A549 (cell line): ENCODE data around the gene GALNTL6. TPM values are rescaled to one million over a fixed set of nuclear protein-coding genes. Genes with fewer than 3 reads are reported as not detected.
A peak's percentile ranks its signal among the peaks of the same experiment; 100 is the strongest.

Experiments
- ATAC-seq, 2 experiments: fragments of 200-7000 bp in 1 of 2; fragments of >200 bp in 1 of 2; cut with Nextera tagmentation in 1 of 2; cut with Tn5 transposase in 1 of 2; 3 replicates each; pipeline versions ENCODE4 v1.8.0 to v1.9.1; 2018 to 2020; ENCODE audit warnings: mild to moderate bottlenecking in 1 of 2, moderate library complexity in 1 of 2
- CTCF ChIA-PET: fragments of 300-600 bp; sonication (Branson Sonifier 250); formaldehyde crosslinking; extraction: SDS; loops from one replicate; lab custom pipeline; 2021; ENCODE audit warnings: antibody characterized with exemption, inconsistent platforms; lab: Yijun Ruan, JAX
- POLR2A ChIA-PET: fragments of 350-600 bp; formaldehyde crosslinking; extraction: SDS; loops from one replicate; lab custom pipeline; 2021; ENCODE audit warnings: antibody characterized with exemption, inconsistent platforms; lab: Yijun Ruan, JAX
- DNase-seq, 2 experiments: peaks; one replicate each; pipeline versions ENCODE4 v3.0.0 to v3.0.0-alpha.2; 2011 to 2016; ENCODE audit warnings: low read depth in 1 of 2, low spot score in 1 of 2
- FAIRE-seq: peaks from 2 replicates; lab custom pipeline; 2011; peaks lifted over from hg19 to GRCh38; lab: Jason Lieb, UNC
- H3K27ac ChIP-seq, 2 experiments: fragments of >200 bp; sonication (Bioruptor Twin); formaldehyde crosslinking; 3 replicates each; pipeline ENCODE4 v1.5.1; 2016 to 2017
- H3K4me1 ChIP-seq: fragments of >200 bp; sonication (Bioruptor Twin); formaldehyde crosslinking; 3 replicates; pipeline ENCODE4 v1.6.1; 2016
- H3K4me2 ChIP-seq: fragments of >200 bp; sonication (Bioruptor Twin); formaldehyde crosslinking; 3 replicates; pipeline ENCODE4 v1.6.1; 2016
- H3K4me3 ChIP-seq: fragments of >200 bp; sonication (Bioruptor Twin); formaldehyde crosslinking; 3 replicates; pipeline ENCODE4 v1.5.1; 2016
- H3K9me3 ChIP-seq: fragments of >200 bp; sonication (Bioruptor Twin); formaldehyde crosslinking; 3 replicates; pipeline ENCODE4 v1.6.1; 2016
- CBX8 ChIP-seq: fragments of 200-600 bp; sonication (generic); IDR thresholded peaks from 2 replicates; pipeline ENCODE4 v1.6.1; 2016
- CEBPB ChIP-seq, 2 experiments: fragments of >200 bp in 1 of 2; sonication (Bioruptor Twin) in 1 of 2; formaldehyde crosslinking in 1 of 2; IDR thresholded peaks; 2 replicates each; pipeline ENCODE4 v1.6.1; 2012 to 2016
- CHD2 ChIP-seq: fragments of 150-350 bp; IDR thresholded peaks from 2 replicates; pipeline ENCODE4 v1.6.1; 2014; ENCODE audit warnings: low read length; ENCODE audit not compliant: partially characterized antibody
- EHF ChIP-seq: fragments of 250-450 bp; sonication (Bioruptor Pico); IDR thresholded peaks from 2 replicates; pipeline ENCODE4 v1.5.0; 2020; ENCODE audit warnings: mild to moderate bottlenecking
- FOSB ChIP-seq: fragments of 250-450 bp; sonication (Bioruptor Pico); IDR thresholded peaks from 2 replicates; pipeline ENCODE4 v1.5.0; 2020; ENCODE audit warnings: mild to moderate bottlenecking, moderate library complexity
- FOSL2 ChIP-seq, 2 experiments: fragments of 450-650 bp in 1 of 2; fragments of >200 bp in 1 of 2; sonication (Bioruptor Twin) in 1 of 2; formaldehyde crosslinking; IDR thresholded peaks; 2 replicates each; pipeline versions ENCODE4 v1.5.0 to v1.6.1; 2016 to 2020; ENCODE audit warnings: mild to moderate bottlenecking in 1 of 2, moderate library complexity in 1 of 2
- FOXS1 ChIP-seq: fragments of 250-450 bp; sonication (Bioruptor Pico); IDR thresholded peaks from 2 replicates; pipeline ENCODE4 v1.5.0; 2020; ENCODE audit warnings: mild to moderate bottlenecking, moderate library complexity
- HES2 ChIP-seq: fragments of >200 bp; sonication (Bioruptor Twin); formaldehyde crosslinking; IDR thresholded peaks from 2 replicates; pipeline ENCODE4 v1.6.1; 2016
- HMGXB4 ChIP-seq: fragments of 250-450 bp; sonication (Bioruptor Pico); IDR thresholded peaks from 2 replicates; pipeline ENCODE4 v1.5.0; 2021; ENCODE audit warnings: mild to moderate bottlenecking, moderate library complexity, borderline replicate concordance
- JUN ChIP-seq, 2 experiments: fragments of >200 bp; sonication (Bioruptor Twin); formaldehyde crosslinking; IDR thresholded peaks; 2 replicates in 1 of 2; 3 replicates in 1 of 2; pipeline ENCODE4 v1.6.1; 2016 to 2017
- JUNB ChIP-seq: fragments of >200 bp; sonication (Bioruptor Twin); formaldehyde crosslinking; IDR thresholded peaks from 2 replicates; pipeline ENCODE4 v1.6.1; 2016
- KDM5A ChIP-seq: fragments of 200-600 bp; sonication (generic); IDR thresholded peaks from 2 replicates; pipeline ENCODE4 v1.6.1; 2016; ENCODE audit warnings: antibody characterized with exemption, mild to moderate bottlenecking
- MAFK ChIP-seq: fragments of 450-650 bp; IDR thresholded peaks from 2 replicates; pipeline ENCODE4 v1.6.1; 2014; ENCODE audit not compliant: partially characterized antibody
- MAX ChIP-seq: IDR thresholded peaks from 2 replicates; pipeline ENCODE4 v1.6.1; 2012
- MAZ ChIP-seq: fragments of 150-350 bp; IDR thresholded peaks from 2 replicates; pipeline ENCODE4 v1.6.1; 2014; ENCODE audit warnings: antibody characterized with exemption, low read depth, low read length, borderline replicate concordance
- NR3C1 ChIP-seq: fragments of >200 bp; sonication (Bioruptor Twin); formaldehyde crosslinking; IDR thresholded peaks from 3 replicates; pipeline ENCODE4 v1.6.1; 2017
- PHF8 ChIP-seq: fragments of 200-600 bp; sonication (generic); IDR thresholded peaks from 2 replicates; pipeline ENCODE4 v1.6.1; 2016; ENCODE audit warnings: low read depth, mild to moderate bottlenecking, antibody characterized with exemption, moderate library complexity, borderline replicate concordance
- POLR2A ChIP-seq: IDR thresholded peaks from 2 replicates; pipeline ENCODE4 v1.6.1; 2012; ENCODE audit warnings: mild to moderate bottlenecking, low read length
- POLR2AphosphoS2 ChIP-seq: conservative IDR thresholded peaks from 2 replicates; pipeline ENCODE4 v1.6.1; 2012; ENCODE audit warnings: low read length, improper control_type of control experiment, inconsistent platforms
- RAD21 ChIP-seq, 2 experiments: fragments of >200 bp in 1 of 2; sonication (Bioruptor Twin) in 1 of 2; formaldehyde crosslinking in 1 of 2; IDR thresholded peaks in 1 of 2; conservative IDR thresholded peaks in 1 of 2; 2 replicates in 1 of 2; 3 replicates in 1 of 2; pipeline ENCODE4 v1.6.1; 2012 to 2018; ENCODE audit warnings: inconsistent platforms in 1 of 2
- SMC3 ChIP-seq: fragments of >200 bp; sonication (Bioruptor Twin); formaldehyde crosslinking; IDR thresholded peaks from 3 replicates; pipeline ENCODE4 v1.6.1; 2018; ENCODE audit warnings: inconsistent platforms
- TP53 ChIP-seq: fragments of 250-450 bp; sonication (Bioruptor Pico); IDR thresholded peaks from 2 replicates; pipeline ENCODE4 v1.5.0; 2021; ENCODE audit warnings: mild to moderate bottlenecking, moderate library complexity
- USF2 ChIP-seq: fragments of 450-650 bp; IDR thresholded peaks from 2 replicates; pipeline ENCODE4 v1.6.1; 2014; ENCODE audit warnings: antibody characterized with exemption
- ZC3H11A ChIP-seq: fragments of 450-650 bp; IDR thresholded peaks from 2 replicates; pipeline ENCODE4 v1.6.1; 2014; ENCODE audit warnings: antibody characterized with exemption, mild to moderate bottlenecking
- ZNF302 ChIP-seq: fragments of 250-450 bp; sonication (Bioruptor Pico); IDR thresholded peaks from 2 replicates; pipeline ENCODE4 v1.9.0; 2021; ENCODE audit warnings: inconsistent platforms, mild to moderate bottlenecking, moderate library complexity
- ZSCAN20 ChIP-seq: fragments of 250-450 bp; sonication (Bioruptor Pico); IDR thresholded peaks from 2 replicates; pipeline ENCODE4 v1.8.0; 2022; ENCODE audit warnings: mild to moderate bottlenecking, moderate library complexity
- WGBS: methylation state at CpG from one replicate; pipeline ENCODE4 v1.1.6; 2017; ENCODE audit errors: missing lambda C conversion rate; 5-methylcytosine and 5-hydroxymethylcytosine counted together
- polyA plus RNA-seq, 4 experiments: library from polyadenylated mRNA; depleted of rRNA in 3 of 4; stranded (reverse); fragments of >200 nt; fragmentation: RNase III in 1 of 4; extraction: RNeasy Plus Mini Kit Qiagen cat#74134 plus additional on column Dnase treatment in 1 of 4; gene quantifications; 2 replicates in 3 of 4; 3 replicates in 1 of 4; pipeline ENCODE4 v1.2.3, GENCODE V29; 2011 to 2017

The GALNTL6 gene
- polyA plus RNA-seq, 2 of the 4 experiments (the other 2 are of a cell fraction), result 0.06 to 0.49 TPM

GRCh38 chr4:172974586-172974985, 1161.4 kb downstream of the GALNTL6 start:
- DNase-seq (no peak), ATAC-seq (no peak), FAIRE-seq (no peak)
- Histone ChIP-seq H3K4me1 (peaks cover 26% of the 10 kb centered on the region), H3K4me2 (no peak overlapping the region), H3K4me3 (no peak overlapping the region), H3K27ac (peak overlapping the region; percentile 94 to 97; a peak in 4 of 6 replicates), H3K9me3 (peaks cover 41% of the 10 kb centered on the region)
- ChIA-PET POLR2A (no interaction called here), CTCF (no interaction called here)
- 88% methylated on average over 4 of the region's 7 CpGs for whole genome bisulfite sequencing
- no peak for TF ChIP-seq USF2
- TF ChIP-seq HMGXB4 (CRISPR knock-in tag), result no peak
- no peak for TF ChIP-seq POLR2A
- no peak for TF ChIP-seq TP53 (CRISPR knock-in tag)
- TF ChIP-seq ZSCAN20, result no peak
- TF ChIP-seq MAFK, result no peak
- TF ChIP-seq MAX, result no peak

- POLR2A ChIA-PET, result no interaction called here
- peaks cover 35% of the 10 kb centered on the region for H3K4me1 ChIP-seq
- ATAC-seq (no peak), FAIRE-seq (no peak), DNase-seq (no peak)
- H3K9me3 ChIP-seq, result peaks cover 43% of the 10 kb centered on the region
- no peak overlapping the region for H3K4me2 ChIP-seq
- 90% methylated on average over 5 of the region's 14 CpGs for WGBS
- H3K4me3 ChIP-seq, result no peak overlapping the region
- CTCF ChIA-PET, result interaction anchor here (0.9 kb wide), 1 partner anchor 282 kb away, joined by 4 read pairs; no protein-coding TSS in a partner anchor
- TF ChIP-seq NR3C1 (no peak), CBX8 (no peak), KDM5A (no peak), RAD21 (conservative IDR thresholded peaks at IDR 0.05 in 1 of 2, IDR thresholded peaks at IDR 0.05 in 1 of 2) (no peak), PHF8 (no peak), ZC3H11A (no peak), JUNB (no peak), HES2 (no peak), SMC3 (no peak), FOXS1 (CRISPR knock-in tag) (no peak), CEBPB (IDR thresholded peaks at IDR 0.05) (no peak), MAFK (no peak), EHF (CRISPR knock-in tag) (no peak), FOSB (CRISPR knock-in tag) (no peak), FOSL2 (IDR thresholded peaks at IDR 0.05) (no peak), FOSL2 (CRISPR knock-in tag; IDR thresholded peaks at IDR 0.05) (no peak), CHD2 (no peak), POLR2AphosphoS2 (no peak), MAZ (no peak), ZNF302 (CRISPR knock-in tag) (no peak), JUN (IDR thresholded peaks at IDR 0.05) (no peak)
- H3K27ac ChIP-seq, result peak overlapping the region; percentile 94 to 97
Observed at GRCh38 chr4:172975651-172976229, 1162.5 kb downstream of the GALNTL6 start.
